ENCODE data around the gene ENSA.

Gene ENSA

DNA sequence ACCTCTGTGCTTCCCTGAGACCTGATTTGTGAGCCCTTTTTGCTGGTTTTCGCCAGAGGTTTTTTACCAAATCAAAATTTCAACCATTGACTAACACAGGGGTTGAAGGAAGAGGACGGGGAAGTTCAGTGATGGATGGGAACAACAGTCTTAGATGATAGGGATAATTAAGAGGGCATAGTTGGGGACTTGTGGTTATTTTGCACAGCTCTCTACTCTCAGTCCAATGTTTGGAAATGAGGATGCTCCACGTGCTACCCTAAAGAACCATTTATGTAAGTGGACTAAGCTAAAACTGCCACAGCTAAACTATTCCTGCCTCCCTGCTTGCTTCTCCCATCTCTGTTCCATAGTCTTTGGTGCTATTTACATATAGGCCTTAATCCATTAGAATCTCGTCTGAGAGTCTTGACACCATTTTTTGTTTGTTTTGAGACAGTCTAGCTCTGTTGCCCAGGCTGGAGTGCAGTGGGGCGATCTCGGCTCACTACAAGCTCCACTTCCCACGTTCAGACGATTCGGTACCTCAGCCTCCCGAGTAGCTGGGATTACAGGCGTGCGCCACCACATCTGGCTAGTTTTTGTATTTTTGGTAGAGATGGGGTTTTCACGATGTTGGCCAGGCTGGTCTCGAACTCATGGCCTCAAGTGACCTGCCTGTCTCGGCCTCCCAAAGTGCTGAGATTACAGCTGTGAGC is 49.3 kb downstream of the ENSA start:
- peak overlapping the region; percentile 57 for H3K4me3 ChIP-seq (ENCODE audit: low read length)
- no peak for DNase-seq (ENCODE audit: low read depth)
- TF ChIP-seq, protein P1, sequence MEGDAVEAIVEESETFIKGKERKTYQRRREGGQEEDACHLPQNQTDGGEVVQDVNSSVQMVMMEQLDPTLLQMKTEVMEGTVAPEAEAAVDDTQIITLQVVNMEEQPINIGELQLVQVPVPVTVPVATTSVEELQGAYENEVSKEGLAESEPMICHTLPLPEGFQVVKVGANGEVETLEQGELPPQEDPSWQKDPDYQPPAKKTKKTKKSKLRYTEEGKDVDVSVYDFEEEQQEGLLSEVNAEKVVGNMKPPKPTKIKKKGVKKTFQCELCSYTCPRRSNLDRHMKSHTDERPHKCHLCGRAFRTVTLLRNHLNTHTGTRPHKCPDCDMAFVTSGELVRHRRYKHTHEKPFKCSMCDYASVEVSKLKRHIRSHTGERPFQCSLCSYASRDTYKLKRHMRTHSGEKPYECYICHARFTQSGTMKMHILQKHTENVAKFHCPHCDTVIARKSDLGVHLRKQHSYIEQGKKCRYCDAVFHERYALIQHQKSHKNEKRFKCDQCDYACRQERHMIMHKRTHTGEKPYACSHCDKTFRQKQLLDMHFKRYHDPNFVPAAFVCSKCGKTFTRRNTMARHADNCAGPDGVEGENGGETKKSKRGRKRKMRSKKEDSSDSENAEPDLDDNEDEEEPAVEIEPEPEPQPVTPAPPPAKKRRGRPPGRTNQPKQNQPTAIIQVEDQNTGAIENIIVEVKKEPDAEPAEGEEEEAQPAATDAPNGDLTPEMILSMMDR (conservative IDR thresholded peaks at IDR 0.05; ENCODE audit: low read length), result no peak

DNA sequence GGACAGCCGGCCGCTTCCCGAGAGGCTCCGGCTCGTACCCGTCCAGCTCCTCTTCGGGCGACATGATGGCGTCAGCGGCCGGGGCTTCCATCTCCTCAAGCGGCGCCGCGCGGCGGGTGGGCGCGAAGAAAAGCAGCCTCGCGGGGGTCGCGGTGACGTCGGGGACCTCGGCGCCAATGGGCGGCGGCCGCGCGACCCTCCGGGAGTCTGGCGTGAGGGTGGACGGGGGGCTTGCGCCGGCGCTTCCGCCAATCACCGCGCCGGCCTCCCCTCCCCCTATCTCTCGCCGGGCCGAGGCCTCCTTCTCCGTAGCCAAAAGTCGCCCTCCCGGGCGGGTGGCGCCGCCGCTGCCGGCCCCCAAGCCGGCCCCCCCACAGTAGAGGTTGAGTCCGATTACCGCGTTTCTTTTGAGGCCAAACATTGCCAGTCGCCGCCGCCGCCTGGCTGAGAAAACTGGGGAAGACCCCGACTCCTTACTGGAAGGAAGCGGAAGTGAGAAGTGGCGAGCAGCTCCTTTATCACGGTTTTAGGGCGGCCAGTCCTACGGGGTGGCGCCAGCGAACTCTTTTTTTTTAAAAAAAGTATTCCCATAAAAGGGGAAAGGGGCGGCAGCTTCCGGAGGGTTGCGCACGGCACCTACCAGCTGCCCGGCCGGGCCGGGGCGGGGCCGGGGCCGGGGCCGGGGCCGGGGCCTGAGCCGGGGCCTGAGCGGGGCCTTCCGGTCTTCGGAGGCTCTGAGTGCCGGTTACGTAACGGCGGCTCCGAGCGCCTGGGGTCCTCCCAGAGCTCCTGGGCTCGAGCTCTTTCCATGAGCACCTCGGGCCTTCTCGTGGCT is 50.1 kb downstream of the ENSA start, which contains the start of gene MCL1:
MCL1 (minus strand) TSS at position 501 of the 835 bp plus-strand sequence; CDS start at position 421, 80 bp downstream.
- TF ChIP-seq, protein P1 (conservative IDR thresholded peaks at IDR 0.05; ENCODE audit: low read length), result no peak
- H3K4me3 ChIP-seq (ENCODE audit: low read length), result peak within 1 kb of the TSS; percentile 99
- peak; percentile 96 for DNase-seq (ENCODE audit: low read depth)

DNA sequence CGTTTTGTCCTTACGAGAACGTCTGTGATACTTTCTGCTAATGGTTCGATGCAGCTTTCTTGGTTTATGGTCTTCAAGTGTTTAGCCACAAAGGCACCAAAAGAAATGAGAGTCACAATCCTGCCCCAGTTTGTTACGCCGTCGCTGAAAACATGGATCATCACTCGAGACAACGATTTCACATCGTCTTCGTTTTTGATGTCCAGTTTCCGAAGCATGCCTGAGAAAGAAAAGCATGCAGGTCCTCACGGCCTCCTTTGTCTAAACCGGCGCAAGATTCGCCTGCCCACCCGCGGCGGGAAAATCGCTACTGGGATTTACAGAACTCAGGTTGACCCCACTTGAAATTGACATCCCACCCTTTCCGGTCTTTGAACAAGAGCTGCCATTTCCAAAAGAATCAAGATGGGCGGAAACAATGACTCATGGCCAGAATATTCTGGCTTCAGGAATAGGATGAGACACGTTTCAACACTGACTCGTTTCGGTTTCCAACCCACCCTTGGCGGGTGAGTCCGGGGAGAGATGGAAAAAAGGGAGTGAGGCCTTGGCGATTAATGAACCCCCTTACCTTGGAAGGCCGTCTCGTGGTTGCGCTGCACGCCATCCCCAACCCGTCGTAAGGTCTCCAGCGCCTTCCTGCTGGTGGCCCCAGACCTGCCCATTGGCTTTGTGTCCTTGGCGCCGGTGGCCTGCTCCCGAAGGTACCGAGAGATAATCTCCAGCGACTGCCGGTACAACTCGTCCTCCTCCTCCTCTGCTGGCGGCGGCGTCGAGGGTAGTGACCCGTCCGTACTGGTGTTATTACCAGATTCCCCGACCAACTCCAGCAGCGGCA is 50.9 kb downstream of the ENSA start:
- DNase-seq (ENCODE audit: low read depth), result peak; percentile 90
- peak overlapping the region; percentile 99 for H3K4me3 ChIP-seq (ENCODE audit: low read length)
- TF ChIP-seq, protein P1 (conservative IDR thresholded peaks at IDR 0.05; ENCODE audit: low read length), result no peak

DNA sequence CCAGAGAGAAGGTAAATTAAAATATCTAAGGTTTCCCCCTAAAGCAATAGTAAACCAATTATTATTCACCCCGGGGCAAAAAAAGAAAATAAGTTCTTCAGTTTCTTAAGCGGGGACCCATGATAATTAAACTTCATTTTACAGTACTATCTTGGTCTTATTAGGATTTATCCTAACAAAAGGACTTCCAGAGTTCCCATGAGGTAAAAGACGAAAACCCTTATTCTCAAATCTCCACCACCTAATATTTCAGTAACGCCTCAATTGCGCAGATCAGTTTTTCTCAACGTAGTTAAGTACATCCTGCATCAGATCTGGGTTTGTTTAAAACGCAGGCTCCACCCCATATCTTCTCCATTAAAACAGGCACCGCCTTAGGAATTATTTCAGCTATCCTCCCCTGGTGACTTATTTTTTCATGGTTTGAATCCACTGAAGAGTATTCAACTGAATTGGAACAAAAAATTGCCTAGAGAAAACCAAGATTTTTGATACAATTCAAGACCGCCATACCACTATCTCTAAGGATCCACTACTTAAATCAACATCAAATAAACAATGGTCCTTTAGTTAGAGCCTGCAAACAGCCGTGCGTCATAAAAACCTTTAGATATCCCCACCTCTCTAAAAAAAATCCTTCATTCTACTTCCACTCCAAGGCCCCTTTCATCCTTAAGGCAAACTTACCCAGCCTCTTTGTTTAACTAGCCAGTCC is 51.7 kb downstream of the ENSA start:
- peak; percentile 61 for DNase-seq (ENCODE audit: low read depth)
- TF ChIP-seq, protein P1 (conservative IDR thresholded peaks at IDR 0.05; ENCODE audit: low read length), result no peak
- peak overlapping the region; percentile 99 for H3K4me3 ChIP-seq (ENCODE audit: low read length)

DNA sequence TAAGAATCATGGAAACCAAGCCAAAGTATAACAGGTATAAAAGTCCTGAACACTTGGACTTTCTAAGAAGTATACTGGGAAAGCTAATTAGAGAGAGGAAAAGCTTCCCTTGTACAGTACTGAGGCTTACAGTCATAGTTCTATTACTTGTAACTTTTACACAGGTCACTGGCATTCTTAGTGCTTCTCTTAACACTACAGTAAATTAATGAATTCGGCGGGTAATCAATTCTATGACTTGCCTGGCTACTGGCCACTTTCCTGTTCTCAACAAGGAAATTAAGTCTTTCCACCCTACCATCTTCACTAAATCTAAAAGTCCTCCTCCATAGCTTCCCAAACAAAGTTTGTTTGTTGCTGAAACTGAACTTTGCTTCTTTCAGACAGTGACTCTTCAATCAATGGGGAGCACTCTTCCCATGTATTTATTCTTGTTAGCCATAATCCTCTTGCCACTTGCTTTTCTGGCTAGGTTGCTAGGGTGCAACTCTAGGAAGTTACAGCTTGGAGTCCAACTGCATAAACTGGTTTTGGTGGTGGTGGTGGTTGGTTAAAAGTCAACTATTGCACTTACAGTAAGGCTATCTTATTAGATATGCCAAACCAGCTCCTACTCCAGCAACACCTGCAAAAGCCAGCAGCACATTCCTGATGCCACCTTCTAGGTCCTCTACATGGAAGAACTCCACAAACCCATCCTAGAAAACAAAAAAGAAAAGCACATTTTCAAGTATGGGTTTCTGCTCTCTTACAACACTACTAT is 52.4 kb downstream of the ENSA start:
- peak; percentile 37 for DNase-seq (ENCODE audit: low read depth)
- TF ChIP-seq, protein P1 (conservative IDR thresholded peaks at IDR 0.05; ENCODE audit: low read length), result no peak
- peak overlapping the region; percentile 99 for H3K4me3 ChIP-seq (ENCODE audit: low read length)

DNA sequence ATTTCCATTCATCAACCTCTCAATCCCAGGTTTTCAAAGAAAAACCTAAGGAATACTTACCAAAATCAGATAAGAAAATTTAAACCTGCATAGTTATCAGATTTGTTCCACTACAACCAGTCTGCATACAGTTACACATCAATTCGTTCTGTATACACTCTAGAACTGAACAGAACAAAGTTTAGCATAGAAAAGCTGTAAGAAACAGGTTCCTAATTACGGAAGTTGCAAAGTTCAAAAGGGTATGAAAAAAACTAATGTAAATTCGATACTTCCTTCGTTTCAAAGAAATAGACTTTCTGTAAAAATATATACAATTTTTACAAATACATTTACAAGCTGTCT is 53.1 kb downstream of the ENSA start:
- TF ChIP-seq, protein P1 (conservative IDR thresholded peaks at IDR 0.05; ENCODE audit: low read length), result no peak
- peak overlapping the region; percentile 99 for H3K4me3 ChIP-seq (ENCODE audit: low read length)
- no peak for DNase-seq (ENCODE audit: low read depth)

All from AG10803 (cell line).